Adrenal gland (tissue), 12 donors: ENCODE measurements around the gene DAB2IP. TPM values are rescaled to one million over a fixed set of nuclear protein-coding genes. Genes with fewer than 3 reads are reported as not detected.
A peak's percentile ranks its signal among the peaks of the same experiment; 100 is the strongest.

Experiments
- DNase-seq, 7 donors: peaks; one replicate each; pipeline ENCODE4 v3.0.0-alpha.2; 2019 to 2020
- H3K27ac ChIP-seq, 5 donors: fragments of 200-600 bp; sonication (generic) in 4 of 5; 1 replicate in 3 of 5; 2 replicates in 2 of 5; pipeline versions ENCODE4 v1.5.1 to v1.8.0; 2016 to 2020; ENCODE audit warnings: mild to moderate bottlenecking in 1 of 5
- H3K27me3 ChIP-seq: fragments of 200-600 bp; 2 replicates; pipeline ENCODE4 v1.8.0; 2021
- H3K36me3 ChIP-seq, 2 donors: fragments of 200-600 bp; replicated peaks in 1 of 2; 1 replicate in 1 of 2; 2 replicates in 1 of 2; pipeline versions ENCODE4 v1.5.1 to v1.8.0; 2018 to 2022
- H3K4me1 ChIP-seq, 2 donors: fragments of 200-600 bp; replicated peaks in 1 of 2; 1 replicate in 1 of 2; 2 replicates in 1 of 2; pipeline versions ENCODE4 v1.5.1 to v1.8.0; 2018 to 2021
- H3K4me3 ChIP-seq, 4 donors: fragments of 200-600 bp; sonication (generic) in 3 of 4; one replicate each; pipeline ENCODE4 v1.5.1; 2016 to 2018
- H3K9me3 ChIP-seq, 3 donors: fragments of 200-600 bp; sonication (generic) in 1 of 3; replicated peaks in 1 of 3; 1 replicate in 2 of 3; 2 replicates in 1 of 3; pipeline versions ENCODE4 v1.5.1 to v1.8.0; 2016 to 2021
- POLR2A ChIP-seq, 2 donors: fragments of 450-650 bp; IDR thresholded peaks; one replicate each; pipeline ENCODE4 v1.6.1; 2017; ENCODE audit warnings: antibody characterized with exemption in 2 of 2, mild to moderate bottlenecking in 2 of 2, moderate library complexity in 1 of 2
- WGBS, 4 donors: extraction: QIAGEN DNeasy Blood & Tissue Kit in 2 of 4; methylation state at CpG; one replicate each; pipeline versions ENCODE4 v1.1.5 to v1.1.7; 2013 to 2017; 5-methylcytosine and 5-hydroxymethylcytosine counted together
- intact Hi-C, 2 donors: fragments of 100-400 bp; cut with DNase I; formaldehyde crosslinking; loops; one replicate each; pipeline versions ENCODE4 v1.14.1 to v1.15.0; 2022 to 2023
- polyA plus RNA-seq, 3 donors: library from polyadenylated mRNA; stranded (reverse); fragments of 200-250 nt in 2 of 3; fragments of 350-450 nt in 1 of 3; fragmentation: Illumina TruSeq in 1 of 3; extraction: RNeasy Lipid Tissue Mini Kit (QIAGEN cat#74804) in 1 of 3; gene quantifications; one replicate each; pipeline ENCODE4 v1.2.3, GENCODE V29; 2013 to 2014
- total RNA-seq, 9 donors: library from RNA; depleted of rRNA in 4 of 9; stranded (reverse); fragments of >200 nt in 4 of 9; fragments of 120-200 nt in 1 of 9; fragmentation: NEBNext Ultra II Directional in 1 of 9; extraction: Animal tissue kit (Norgen Biotek cat#: 25700) in 1 of 9; gene quantifications; one replicate each; pipeline versions ENCODE4 v1.1.0 to v1.2.4, GENCODE V29; 2013 to 2023
- TF ChIP-seq, protein P1 (sequence below), 6 experiments: fragments of 450-650 bp in 4 of 6; fragments of 200-600 bp in 2 of 6; sonication (generic) in 1 of 6; IDR thresholded peaks; 1 replicate in 5 of 6; 2 replicates in 1 of 6; pipeline versions ENCODE4 v1.5.1 to v1.8.0; 2016 to 2021; ENCODE audit warnings: antibody characterized with exemption in 6 of 6, mild to moderate bottlenecking in 2 of 6, moderate library complexity in 1 of 6
- donor health status: healthy with polysubstance abuse.
- donor health status: Bipolar disorder and iron deficiency.
- donor health status: DM: yes; HTN: yes; CAD: no.
- donor health status: DM: no; HTN: no; CAD: no.
- donor health status: DM: no; HTN: no; CAD: no.
- donor health status: DM: yes; HTN: yes; CAD: no.

Gene DAB2IP
- total and polyA plus RNA-seq, 12 donors: 12.0 to 52.2 (median 43.9) TPM

- intact Hi-C loops: no loop called here
- peak in 1 of 7 donors; percentile 52 for DNase-seq
- TF ChIP-seq, protein P1, sequence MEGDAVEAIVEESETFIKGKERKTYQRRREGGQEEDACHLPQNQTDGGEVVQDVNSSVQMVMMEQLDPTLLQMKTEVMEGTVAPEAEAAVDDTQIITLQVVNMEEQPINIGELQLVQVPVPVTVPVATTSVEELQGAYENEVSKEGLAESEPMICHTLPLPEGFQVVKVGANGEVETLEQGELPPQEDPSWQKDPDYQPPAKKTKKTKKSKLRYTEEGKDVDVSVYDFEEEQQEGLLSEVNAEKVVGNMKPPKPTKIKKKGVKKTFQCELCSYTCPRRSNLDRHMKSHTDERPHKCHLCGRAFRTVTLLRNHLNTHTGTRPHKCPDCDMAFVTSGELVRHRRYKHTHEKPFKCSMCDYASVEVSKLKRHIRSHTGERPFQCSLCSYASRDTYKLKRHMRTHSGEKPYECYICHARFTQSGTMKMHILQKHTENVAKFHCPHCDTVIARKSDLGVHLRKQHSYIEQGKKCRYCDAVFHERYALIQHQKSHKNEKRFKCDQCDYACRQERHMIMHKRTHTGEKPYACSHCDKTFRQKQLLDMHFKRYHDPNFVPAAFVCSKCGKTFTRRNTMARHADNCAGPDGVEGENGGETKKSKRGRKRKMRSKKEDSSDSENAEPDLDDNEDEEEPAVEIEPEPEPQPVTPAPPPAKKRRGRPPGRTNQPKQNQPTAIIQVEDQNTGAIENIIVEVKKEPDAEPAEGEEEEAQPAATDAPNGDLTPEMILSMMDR (IDR thresholded peaks at IDR 0.05): no peak
- Histone ChIP-seq H3K4me1 (peaks cover 9 to 15% of the 10 kb centered on the region in 2 donors), H3K27ac (no peak overlapping the region), H3K36me3 (peaks cover 0 to 40% of the 10 kb centered on the region in 2 donors), H3K9me3 (no peaks in the 10 kb centered on the region), H3K4me3 (no peak overlapping the region), H3K27me3 (no peaks in the 10 kb centered on the region)
- WGBS, 4 donors: 80 to 89% (median 86%) methylated on average over 1 to 2 of the region's 2 CpGs
Observed at GRCh38 chr9:121783111-121783510, 131.7 kb downstream of the DAB2IP start.

DNA sequence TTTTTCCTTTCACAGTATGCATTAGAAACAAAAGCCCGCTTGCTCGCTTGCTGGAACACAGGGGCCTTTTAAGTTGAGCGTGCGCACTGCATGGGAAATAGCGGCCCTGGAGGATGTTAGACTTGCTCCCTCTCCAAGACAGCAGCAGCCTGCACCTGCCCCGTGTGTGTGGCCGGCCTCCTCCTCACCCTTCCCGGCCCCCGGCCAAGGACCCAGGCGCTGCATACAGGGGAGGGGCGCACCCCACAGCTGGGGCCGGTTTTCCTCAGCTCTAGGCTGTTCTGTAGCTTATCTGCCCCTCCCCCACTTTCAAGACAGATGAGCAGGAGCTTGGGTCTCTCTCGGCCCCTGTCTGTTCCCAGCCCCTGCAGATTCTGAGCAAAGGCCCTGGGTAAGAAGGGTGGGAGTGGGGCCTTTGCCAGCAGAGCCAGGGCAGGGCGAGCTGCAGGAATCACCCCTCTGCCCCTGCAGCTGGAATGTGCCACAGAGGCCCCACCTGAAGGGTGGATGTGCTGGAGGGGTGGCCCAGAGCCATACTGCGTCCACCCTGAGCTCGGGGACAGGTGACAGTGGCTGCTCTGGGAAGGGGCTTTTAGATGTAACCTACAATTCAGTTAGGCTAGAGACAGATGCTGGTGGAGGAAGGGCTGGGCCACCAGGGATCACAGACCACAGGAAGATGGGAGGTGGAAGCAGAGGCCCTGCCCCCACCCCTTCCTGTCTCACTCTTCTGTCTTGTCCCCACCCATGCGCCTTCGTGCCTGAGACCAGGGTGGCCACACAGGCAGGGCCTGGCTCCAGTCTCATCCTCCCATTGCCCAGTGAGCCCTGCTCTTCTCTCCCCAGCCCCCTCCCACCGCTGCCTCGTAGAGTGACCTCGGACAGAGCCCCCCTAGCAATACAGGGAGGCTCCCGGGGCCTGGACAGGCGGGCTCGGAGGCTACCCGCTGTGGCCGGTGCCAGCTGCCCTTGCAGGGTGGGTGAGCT lies 132.4 kb downstream of the DAB2IP start:
- no peaks in the 10 kb centered on the region for H3K9me3 ChIP-seq
- no peak overlapping the region for H3K27ac ChIP-seq

GRCh38 chr9:121784731-121785411 lies 133.4 kb downstream of the DAB2IP start:
- Histone ChIP-seq H3K36me3 (peaks cover 0 to 40% of the 10 kb centered on the region in 2 donors), H3K4me1 (no peaks in the 10 kb centered on the region), H3K4me3 (no peak overlapping the region), H3K27ac (no peak overlapping the region), H3K27me3 (no peaks in the 10 kb centered on the region), H3K9me3 (no peaks in the 10 kb centered on the region)
- WGBS, 4 donors: 85 to 90% (median 86%) methylated on average over 12 to 17 of the region's 17 CpGs
- intact Hi-C loops: no loop called here
- DNase-seq: peak in 1 of 7 donors; percentile 52
- no peak for TF ChIP-seq POLR2A (IDR thresholded peaks at IDR 0.05)
- TF ChIP-seq, protein P1 (IDR thresholded peaks at IDR 0.05): no peak

More for the DNA sequence above, 132.4 kb downstream of the DAB2IP start:
- H3K27me3 ChIP-seq: no peaks in the 10 kb centered on the region
- H3K36me3 ChIP-seq: peaks cover 0 to 40% of the 10 kb centered on the region in 2 donors
- DNase-seq: peak in 2 of 7 donors; percentile 16 to 48
- intact Hi-C loops: no loop called here
- no peak for TF ChIP-seq POLR2A (IDR thresholded peaks at IDR 0.05)
- TF ChIP-seq, protein P1 (IDR thresholded peaks at IDR 0.05): no peak
- H3K4me1 ChIP-seq: peaks cover 5 to 8% of the 10 kb centered on the region in 2 donors
- 84 to 91% (median 87%) methylated on average over 21 to 26 of the region's 26 CpGs for WGBS, 4 donors
- no peak overlapping the region for H3K4me3 ChIP-seq
